ENCODE data around the gene TMEM41B. TPM values are rescaled to one million over a fixed set of nuclear protein-coding genes. Genes with fewer than 3 reads are reported as not detected.
"Not testable (repeated sequence)": the region's sequence is repeated elsewhere in the genome, so short reads cannot be mapped to it uniquely, and the experiment has no call there.

TMEM41B gene
- total and polyA plus RNA-seq, 7 donors = 5.7 to 62.6 (median 14.3) TPM

DNA sequence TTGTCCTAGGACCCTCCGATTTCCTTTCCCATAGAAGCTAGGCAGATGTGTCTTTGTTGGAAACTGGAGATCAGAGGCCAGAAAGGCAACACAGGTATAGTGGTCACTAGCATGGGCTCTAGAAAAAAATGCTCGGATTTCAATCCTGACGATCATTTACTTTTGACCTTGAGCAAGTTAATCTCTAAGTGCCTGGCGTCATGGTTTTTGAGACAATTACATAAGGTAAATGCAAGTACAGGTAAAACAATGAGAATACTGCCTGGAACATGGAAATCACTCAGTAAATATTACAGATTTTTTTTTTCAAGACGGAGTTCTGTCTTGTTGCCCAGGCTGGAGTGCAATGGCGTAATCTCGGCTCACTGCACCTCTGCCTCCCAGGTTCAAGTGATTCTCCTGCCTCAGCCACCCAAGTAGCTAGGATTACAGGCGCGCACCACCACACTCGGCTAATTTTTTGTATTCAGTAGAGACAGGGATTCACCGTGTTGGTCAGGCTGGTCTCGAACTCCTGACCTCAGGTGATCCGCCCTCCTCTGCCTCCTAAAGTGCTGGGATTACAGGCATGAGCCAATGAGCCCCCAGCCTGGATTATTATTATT, 48.2 kb downstream of the TMEM41B start:
- TF ChIP-seq, protein P1, sequence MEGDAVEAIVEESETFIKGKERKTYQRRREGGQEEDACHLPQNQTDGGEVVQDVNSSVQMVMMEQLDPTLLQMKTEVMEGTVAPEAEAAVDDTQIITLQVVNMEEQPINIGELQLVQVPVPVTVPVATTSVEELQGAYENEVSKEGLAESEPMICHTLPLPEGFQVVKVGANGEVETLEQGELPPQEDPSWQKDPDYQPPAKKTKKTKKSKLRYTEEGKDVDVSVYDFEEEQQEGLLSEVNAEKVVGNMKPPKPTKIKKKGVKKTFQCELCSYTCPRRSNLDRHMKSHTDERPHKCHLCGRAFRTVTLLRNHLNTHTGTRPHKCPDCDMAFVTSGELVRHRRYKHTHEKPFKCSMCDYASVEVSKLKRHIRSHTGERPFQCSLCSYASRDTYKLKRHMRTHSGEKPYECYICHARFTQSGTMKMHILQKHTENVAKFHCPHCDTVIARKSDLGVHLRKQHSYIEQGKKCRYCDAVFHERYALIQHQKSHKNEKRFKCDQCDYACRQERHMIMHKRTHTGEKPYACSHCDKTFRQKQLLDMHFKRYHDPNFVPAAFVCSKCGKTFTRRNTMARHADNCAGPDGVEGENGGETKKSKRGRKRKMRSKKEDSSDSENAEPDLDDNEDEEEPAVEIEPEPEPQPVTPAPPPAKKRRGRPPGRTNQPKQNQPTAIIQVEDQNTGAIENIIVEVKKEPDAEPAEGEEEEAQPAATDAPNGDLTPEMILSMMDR (IDR thresholded peaks at IDR 0.05) = no peak
- intact Hi-C loops (cut with DNase I) = loop anchor here (5.0 kb wide), 1 partner anchor 46 kb away; the partner anchor contains the start of gene TMEM41B (in 2 of the 2)
- no peaks in the 10 kb centered on the region for H3K36me3 ChIP-seq (ENCODE audit: insufficient read depth in 1 of 2, low read depth in 1 of 2)

DNA sequence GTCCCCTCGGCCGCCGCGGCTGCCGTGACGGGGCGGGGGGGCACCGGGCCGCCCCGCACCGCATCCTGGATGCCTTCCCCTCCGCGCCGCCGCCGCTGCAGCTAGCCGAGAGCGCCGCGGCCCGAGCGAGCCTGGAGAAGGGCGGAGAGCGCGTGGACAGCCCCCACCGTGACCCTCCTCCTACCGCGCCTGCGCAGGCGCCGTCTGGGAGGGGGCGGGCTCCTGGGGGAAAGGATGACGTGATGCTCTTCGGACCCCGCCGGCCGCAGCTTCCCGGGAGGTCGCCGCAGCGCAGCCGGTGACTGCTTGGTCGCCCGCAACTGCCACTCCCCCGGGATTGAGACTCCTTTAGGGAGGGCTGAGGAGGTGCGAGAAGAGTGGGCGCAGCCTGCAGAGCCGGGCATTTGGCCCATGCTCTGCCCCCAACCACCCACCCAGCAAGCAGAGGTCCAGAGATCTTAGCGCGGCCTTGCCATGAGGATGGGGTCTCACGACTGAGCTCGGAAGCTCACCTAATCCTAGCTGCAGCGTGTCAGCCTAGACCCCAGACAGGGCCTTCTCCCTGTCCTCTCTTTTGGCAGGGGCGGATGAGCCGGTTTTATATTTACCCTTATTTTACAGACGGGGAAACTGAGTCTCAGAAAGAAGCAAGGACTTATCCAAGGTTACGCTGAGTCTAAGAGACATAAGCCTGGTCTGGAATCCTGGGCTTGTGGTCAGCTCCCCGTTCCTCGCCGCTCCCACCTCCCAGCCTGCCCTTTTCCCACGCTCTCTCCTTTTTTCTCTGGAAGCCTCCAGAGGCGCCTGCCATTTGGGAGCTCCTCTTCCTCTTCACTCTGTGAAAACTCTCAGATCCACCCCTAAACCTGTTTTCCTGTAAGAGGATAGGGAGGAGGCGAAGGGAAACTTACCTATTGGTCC, 48.9 kb downstream of the TMEM41B start, which contains the start of gene DENND5A:
TSS of gene DENND5A (minus strand) at position 140 of the 921 bp plus-strand sequence. CDS start 281 bp downstream, outside the sequence.
- intact Hi-C loops (cut with DNase I) = loop anchor here (5.0 kb wide), 1 partner anchor 47 kb away; the partner anchor contains the start of gene TMEM41B (in 2 of the 2)
- ATAC-seq (peak; percentile 87 to 94 (median 93)), DNase-seq (peak; percentile 86 to 92)
- WGBS, 3 donors = 8 to 18% (median 13%) methylated on average over 34 to 62 of the region's 63 CpGs
- peak within 1 kb of the TSS; percentile 87 for H3K4me3 ChIP-seq
- peak within 1 kb of the TSS; percentile 87 for H3K27ac ChIP-seq
- H3K4me1 ChIP-seq = peaks cover 12% of the 10 kb centered on the region
- TF ChIP-seq, protein P1 (IDR thresholded peaks at IDR 0.05) = no peak
- H3K9me3 ChIP-seq = no peaks in the 10 kb centered on the region
- no peaks in the 10 kb centered on the region for H3K27me3 ChIP-seq (ENCODE audit: insufficient read depth in 3 of 3, low read length in 2 of 3)
- no peaks in the 10 kb centered on the region for H3K36me3 ChIP-seq (ENCODE audit: insufficient read depth in 1 of 2, low read depth in 1 of 2)

More for the DNA sequence above, 48.2 kb downstream of the TMEM41B start:
- Histone ChIP-seq H3K27ac (peak overlapping the region; percentile 87), H3K27me3 (ENCODE audit: insufficient read depth in 3 of 3, low read length in 2 of 3) (no peaks in the 10 kb centered on the region), H3K9me3 (no peaks in the 10 kb centered on the region), H3K4me1 (peaks cover 5% of the 10 kb centered on the region), H3K4me3 (peak overlapping the region; percentile 87)
- no peak for ATAC-seq
- WGBS, 3 donors = 88 to 90% (median 89%) methylated on average over 13 of the region's 13 CpGs
- no peak for DNase-seq

DNA sequence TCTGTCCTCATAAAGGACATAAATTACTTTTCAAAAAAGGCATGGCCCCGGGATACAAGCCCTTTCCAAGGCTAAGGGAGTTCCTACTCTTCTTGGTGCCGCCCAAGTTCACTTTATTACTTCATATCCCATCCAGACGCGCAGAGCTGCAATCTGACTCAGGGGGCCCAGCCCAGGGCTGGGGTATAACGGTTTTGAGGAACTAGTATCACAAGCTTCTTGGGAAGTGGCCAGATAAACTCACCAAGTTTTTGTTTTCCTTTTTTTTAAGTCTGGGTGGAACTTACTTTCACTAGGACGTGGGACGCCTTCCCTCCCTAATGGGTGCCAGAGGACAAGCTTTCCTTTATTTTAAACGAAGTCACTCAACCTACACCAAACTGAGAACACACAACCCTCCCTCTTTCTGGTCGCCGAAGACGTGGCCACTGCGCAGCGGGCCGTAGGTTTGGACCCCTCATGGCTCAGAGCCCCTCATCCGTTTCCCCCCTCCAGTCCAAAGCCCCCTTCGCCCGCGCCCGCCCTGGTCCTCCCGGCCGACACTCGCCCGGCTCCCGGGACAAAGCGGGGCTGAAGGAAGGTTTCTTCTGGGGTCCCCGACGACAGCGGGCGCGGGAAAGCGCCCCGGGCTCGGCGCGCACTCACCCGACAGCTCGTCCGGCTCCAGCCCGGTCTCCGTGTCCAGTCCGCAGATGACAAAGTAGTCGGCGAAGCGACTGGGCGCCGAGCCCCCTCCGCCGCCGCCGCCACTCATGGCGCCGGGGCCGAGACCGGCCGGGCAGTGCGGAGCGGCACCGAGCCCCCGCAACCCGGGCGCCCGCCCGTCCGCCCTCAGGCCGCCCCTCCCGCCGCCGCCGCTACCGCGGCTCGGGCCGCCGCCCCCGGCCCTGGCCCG, 49.8 kb downstream of the TMEM41B start:
- TF ChIP-seq, protein P1 (IDR thresholded peaks at IDR 0.05) = no peak
- Histone ChIP-seq H3K9me3 (no peaks in the 10 kb centered on the region), H3K27me3 (ENCODE audit: insufficient read depth in 3 of 3, low read length in 2 of 3) (no peaks in the 10 kb centered on the region), H3K27ac (peak overlapping the region; percentile 87), H3K36me3 (ENCODE audit: insufficient read depth in 1 of 2, low read depth in 1 of 2) (no peaks in the 10 kb centered on the region), H3K4me3 (peak overlapping the region; percentile 87), H3K4me1 (peaks cover 22% of the 10 kb centered on the region)
- whole genome bisulfite sequencing, 3 donors = 0 to 1% (median 1%) methylated on average over 50 to 76 of the region's 76 CpGs
- DNase-seq (peak; percentile 64 to 78), ATAC-seq (peak; percentile 54 to 70 (median 60))
- intact Hi-C loops (cut with DNase I) = loop anchor here (5.0 kb wide), 2 partner anchors 48 to 92 kb away; partner anchors contain the start of gene TMEM41B (in 2 of the 2)

DNA sequence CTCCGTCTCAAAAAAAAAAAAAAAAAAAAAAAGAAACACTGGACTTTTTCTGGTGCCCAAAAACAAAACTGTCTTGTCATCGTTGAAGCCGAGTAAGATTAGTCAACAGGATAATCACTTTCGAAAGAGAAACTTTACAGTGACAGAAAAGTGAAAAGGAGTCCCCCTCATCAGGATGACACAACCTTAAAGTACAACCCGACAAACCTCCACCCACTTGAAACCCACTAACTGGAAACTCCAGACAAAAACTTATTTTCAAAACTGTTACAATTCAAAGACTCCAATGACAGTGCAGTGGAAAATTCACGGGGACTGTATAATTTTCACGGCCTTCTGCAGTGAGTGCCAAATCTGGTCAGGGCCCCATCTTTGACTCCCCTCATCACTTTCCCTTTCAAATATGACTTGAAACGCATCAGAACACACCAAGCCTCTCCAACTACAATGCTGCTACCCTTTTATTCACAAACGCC, 50.5 kb downstream of the TMEM41B start:
- TF ChIP-seq, protein P1 (IDR thresholded peaks at IDR 0.05) = no peak
- intact Hi-C loops (cut with DNase I) = loop anchor here in 1 of 2 donors (5.0 kb wide), 1 partner anchor 92 kb away; no protein-coding TSS in a partner anchor
- Histone ChIP-seq H3K27ac (peak overlapping the region; percentile 87), H3K4me1 (peaks cover 22% of the 10 kb centered on the region), H3K36me3 (ENCODE audit: insufficient read depth in 1 of 2, low read depth in 1 of 2) (no peaks in the 10 kb centered on the region), H3K9me3 (no peaks in the 10 kb centered on the region), H3K4me3 (peak overlapping the region; percentile 87), H3K27me3 (ENCODE audit: insufficient read depth in 3 of 3, low read length in 2 of 3) (no peaks in the 10 kb centered on the region)
- ATAC-seq = peak in 1 of 4 donors; percentile 12
- DNase-seq = no peak
- WGBS, 3 donors = 5 to 11% (median 5%) methylated on average over 8 of the region's 9 CpGs

DNA sequence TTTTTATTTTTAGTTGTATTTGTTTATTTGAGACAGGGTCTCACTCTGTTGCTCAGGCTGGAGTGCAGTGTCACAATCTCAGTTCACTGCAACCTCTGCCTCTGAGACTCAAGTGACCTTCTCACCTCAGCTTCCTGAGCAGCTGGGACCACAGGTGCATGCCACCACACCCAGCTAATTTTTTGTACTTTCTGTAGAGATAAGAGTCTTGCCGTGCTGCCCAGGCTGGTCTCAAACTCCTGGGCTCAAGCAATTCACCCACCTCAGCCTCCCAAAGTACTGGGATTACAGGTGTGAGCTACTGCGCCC, 53.6 kb downstream of the TMEM41B start:
- H3K9me3 ChIP-seq; H3K27me3 ChIP-seq (ENCODE audit: insufficient read depth in 3 of 3, low read length in 2 of 3); H3K4me3 ChIP-seq; ATAC-seq; DNase-seq; H3K27ac ChIP-seq; H3K36me3 ChIP-seq (ENCODE audit: insufficient read depth in 1 of 2, low read depth in 1 of 2): not testable (repeated sequence)
- H3K4me1 ChIP-seq = peaks cover 22% of the 10 kb centered on the region
- 53 to 60% (median 57%) methylated on average over 2 of the region's 2 CpGs for WGBS, 3 donors
- intact Hi-C loops (cut with DNase I) = loop anchor here in 1 of 2 donors (5.0 kb wide), 1 partner anchor 88 kb away; no protein-coding TSS in a partner anchor

Data from psoas muscle (tissue), 8 donors.